Fibroblast of lung (primary cell): Measurements from ENCODE around the gene MAPK6. TPM values are rescaled to one million over a fixed set of nuclear protein-coding genes. Genes with fewer than 3 reads are reported as not detected.
"Not testable (repeated sequence)": the region's sequence is repeated elsewhere in the genome, so short reads cannot be mapped to it uniquely, and the experiment has no call there.

Experiments used
- DNase-seq, 2 donors: peaks; one replicate each; pipeline versions ENCODE4 v3.0.0 to v3.0.0-alpha.2; 2010; ENCODE audit warnings: low read depth in 2 of 2
- H2AFZ ChIP-seq: 2 replicates; pipeline ENCODE4 v1.5.1; 2012; ENCODE audit warnings: low read length, control low read depth, inconsistent platforms
- H3K27ac ChIP-seq: 2 replicates; pipeline ENCODE4 v1.5.1; 2011; ENCODE audit warnings: low read length, control low read depth; ENCODE audit not compliant: insufficient read depth
- H3K27me3 ChIP-seq: 2 replicates; pipeline ENCODE4 v1.5.1; 2011; ENCODE audit warnings: mild to moderate bottlenecking, low read length; ENCODE audit not compliant: control insufficient read depth, insufficient read depth
- H3K36me3 ChIP-seq: 2 replicates; pipeline ENCODE4 v1.5.1; 2011; ENCODE audit warnings: low read length; ENCODE audit not compliant: control insufficient read depth, insufficient read depth
- H3K4me1 ChIP-seq: 2 replicates; pipeline ENCODE4 v1.5.1; 2011; ENCODE audit warnings: low read length; ENCODE audit not compliant: control insufficient read depth, insufficient read depth; ENCODE audit errors: extremely low read depth
- H3K4me2 ChIP-seq: 2 replicates; pipeline ENCODE4 v1.5.1; 2011; ENCODE audit warnings: low read length, control low read depth; ENCODE audit not compliant: insufficient read depth; ENCODE audit errors: extremely low read depth
- H3K4me3 ChIP-seq, 4 experiments: fragments of 200-600 bp in 1 of 4; sonication (generic) in 1 of 4; replicated peaks in 1 of 4; 2 replicates each; pipeline ENCODE4 v1.5.1; 2011 to 2016; ENCODE audit warnings: low read length in 4 of 4, low read depth in 3 of 4, mild to moderate bottlenecking in 3 of 4, control low read depth in 2 of 4, inconsistent platforms in 1 of 4, mixed read lengths in 1 of 4; ENCODE audit not compliant: insufficient read depth in 1 of 4; ENCODE audit errors: control extremely low read depth in 1 of 4
- H3K79me2 ChIP-seq: 2 replicates; pipeline ENCODE4 v1.5.1; 2012; ENCODE audit warnings: mild to moderate bottlenecking, low read length, inconsistent platforms; ENCODE audit not compliant: control insufficient read depth, insufficient read depth
- H3K9ac ChIP-seq: 2 replicates; pipeline ENCODE4 v1.5.1; 2011; ENCODE audit warnings: mild to moderate bottlenecking, low read length, control low read depth; ENCODE audit not compliant: insufficient read depth
- H3K9me3 ChIP-seq: 2 replicates; pipeline ENCODE4 v1.5.1; 2012; ENCODE audit warnings: low read depth, low read length; ENCODE audit not compliant: control insufficient read depth, insufficient read depth
- H4K20me1 ChIP-seq: 2 replicates; pipeline ENCODE4 v1.5.1; 2011; ENCODE audit warnings: low read length; ENCODE audit not compliant: control insufficient read depth, insufficient read depth; ENCODE audit errors: extremely low read depth
- CTCF ChIP-seq, 2 donors: IDR thresholded peaks in 1 of 2; conservative IDR thresholded peaks in 1 of 2; 1 replicate in 1 of 2; 2 replicates in 1 of 2; pipeline ENCODE4 v1.5.1; 2011 to 2012; ENCODE audit warnings: low read length in 2 of 2, control low read depth in 1 of 2, inconsistent platforms in 1 of 2, low read depth in 1 of 2, mild to moderate bottlenecking in 1 of 2
- EZH2 ChIP-seq: IDR thresholded peaks from 2 replicates; pipeline ENCODE4 v1.5.1; 2012; ENCODE audit warnings: low read length, control low read depth, mild to moderate bottlenecking; ENCODE audit errors: missing control alignments
- polyA plus RNA-seq, 2 donors: library from polyadenylated mRNA; depleted of rRNA in 1 of 2; stranded (reverse) in 1 of 2; unstranded in 1 of 2; fragments of >200 nt; gene quantifications; 2 replicates each; pipeline ENCODE4 v1.2.1, GENCODE V29; 2011 to 2012; ENCODE audit warnings: missing spikeins in 1 of 2
- total RNA-seq: library from RNA; depleted of rRNA; stranded (reverse); fragments of >200 nt; gene quantifications from 2 replicates; pipeline ENCODE4 v1.2.1, GENCODE V29; 2014

The MAPK6 gene
- total and polyA plus RNA-seq, 2 donors (not counting 1 experiment from before 2014, with no cell fraction given) = 45.5 to 62.1 TPM

GRCh38 chr15:52052066-52052935 lies 33.3 kb downstream of the MAPK6 start:
- H3K9ac ChIP-seq = no peak overlapping the region
- peaks cover 3% of the 10 kb centered on the region for H3K4me1 ChIP-seq
- H4K20me1 ChIP-seq = no peaks in the 10 kb centered on the region
- no peak overlapping the region for H3K4me3 ChIP-seq
- no peaks in the 10 kb centered on the region for H3K27me3 ChIP-seq
- no peak overlapping the region for H3K27ac ChIP-seq
- H2AFZ ChIP-seq = no peak overlapping the region
- no peak overlapping the region for H3K4me2 ChIP-seq
- no peaks in the 10 kb centered on the region for H3K9me3 ChIP-seq
- H3K79me2 ChIP-seq = peaks cover 14% of the 10 kb centered on the region
- no peak for DNase-seq
- no peaks in the 10 kb centered on the region for H3K36me3 ChIP-seq
- TF ChIP-seq EZH2 (no peak), CTCF (conservative IDR thresholded peaks at IDR 0.05 in 1 of 2, IDR thresholded peaks at IDR 0.05 in 1 of 2; ENCODE audit: low read depth in 1 of 2, low read length in 2 of 2) (no peak)

- no peak overlapping the region for H3K4me2 ChIP-seq
- peaks cover 6% of the 10 kb centered on the region for H3K79me2 ChIP-seq
- H3K4me3 ChIP-seq = no peak overlapping the region
- no peaks in the 10 kb centered on the region for H3K9me3 ChIP-seq
- peaks cover 3% of the 10 kb centered on the region for H3K4me1 ChIP-seq
- no peak overlapping the region for H3K9ac ChIP-seq
- H3K27me3 ChIP-seq = no peaks in the 10 kb centered on the region
- TF ChIP-seq CTCF (conservative IDR thresholded peaks at IDR 0.05 in 1 of 2, IDR thresholded peaks at IDR 0.05 in 1 of 2; ENCODE audit: low read depth in 1 of 2, low read length in 2 of 2) = no peak
- no peak for TF ChIP-seq EZH2
- H2AFZ ChIP-seq = no peak overlapping the region
- no peak for DNase-seq
- H3K27ac ChIP-seq = no peak overlapping the region
- H3K36me3 ChIP-seq = peaks cover 3% of the 10 kb centered on the region
- H4K20me1 ChIP-seq = no peaks in the 10 kb centered on the region
Observed at GRCh38 chr15:52054381-52054780, 35.4 kb downstream of the MAPK6 start.

GRCh38 chr15:52054858-52055257 lies 35.8 kb downstream of the MAPK6 start:
- not testable (repeated sequence) for H3K4me1 ChIP-seq, H3K27ac ChIP-seq, DNase-seq, H3K9ac ChIP-seq, H2AFZ ChIP-seq, H3K4me3 ChIP-seq, H3K79me2 ChIP-seq, H3K9me3 ChIP-seq, H4K20me1 ChIP-seq, H3K27me3 ChIP-seq, H3K4me2 ChIP-seq, H3K36me3 ChIP-seq
